Stomach (tissue), 4 donors: ENCODE data around the gene KCNN2.

Experiments
- CTCF ChIP-seq, 7 experiments: fragments of 450-650 bp in 4 of 7; fragments of 200-600 bp in 3 of 7; sonication (generic) in 3 of 7; IDR thresholded peaks; one replicate each; pipeline ENCODE4 v1.5.1; 2016 to 2019; ENCODE audit warnings: antibody characterized with exemption in 7 of 7, control low read depth in 2 of 7, mild to moderate bottlenecking in 1 of 7
- EP300 ChIP-seq: sonication (generic); formaldehyde crosslinking; IDR thresholded peaks from one replicate; pipeline ENCODE4 v1.6.1; 2017; ENCODE audit warnings: antibody characterized with exemption
- POLR2AphosphoS5 ChIP-seq, 3 donors: sonication (generic); formaldehyde crosslinking; IDR thresholded peaks; one replicate each; pipeline ENCODE4 v1.6.1; 2016; ENCODE audit warnings: antibody characterized with exemption in 3 of 3

GRCh38 chr5:114430532-114430931, 68.7 kb downstream of the KCNN2 start:
- no peak for TF ChIP-seq CTCF (IDR thresholded peaks at IDR 0.05)
- TF ChIP-seq POLR2AphosphoS5 (IDR thresholded peaks at IDR 0.05): no peak
- no peak for TF ChIP-seq EP300
